Choroid plexus epithelial cell (primary cell): ENCODE measurements around the gene CITED2.

ENCODE experiments used
- DNase-seq: peaks from one replicate; pipeline ENCODE4 v3.0.0-alpha.2; 2010; ENCODE audit warnings: low read depth
- H3K4me3 ChIP-seq: 2 replicates; pipeline ENCODE4 v1.5.1; 2011; ENCODE audit warnings: low read depth, mild to moderate bottlenecking, control low read depth, low read length, moderate library complexity
- CTCF ChIP-seq: conservative IDR thresholded peaks from 2 replicates; pipeline ENCODE4 v1.5.1; 2011; ENCODE audit warnings: low read depth, mild to moderate bottlenecking, control low read depth, inconsistent platforms, low read length, moderate library complexity

Gene CITED2

GRCh38 chr6:139409026-139409425, 34.6 kb upstream of the CITED2 start:
- DNase-seq: peak; percentile 82
- no peak for TF ChIP-seq CTCF

DNA sequence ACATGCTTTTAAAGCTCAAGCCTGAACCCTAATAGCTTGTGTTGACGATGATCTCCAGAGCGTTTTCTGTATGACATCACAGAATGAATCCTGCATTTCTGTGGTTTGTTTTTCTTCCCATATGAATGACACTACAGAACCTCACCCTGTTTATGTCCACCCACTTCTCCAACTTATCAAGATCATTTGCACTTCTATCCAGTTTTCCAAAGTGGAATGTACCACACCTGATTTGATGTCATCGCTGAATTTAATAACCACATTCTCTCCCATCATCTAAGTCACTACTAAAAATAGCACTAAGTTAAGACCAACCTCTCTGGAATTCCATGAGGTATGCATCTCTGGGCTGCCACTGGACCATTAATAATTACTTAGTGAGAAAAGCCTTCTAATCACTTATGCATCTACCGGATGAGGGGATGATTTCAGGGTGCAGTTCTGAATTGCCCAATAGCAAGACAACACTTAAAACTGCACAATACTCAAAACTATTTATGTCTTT, 33.3 kb upstream of the CITED2 start:
- peak; percentile 93 for DNase-seq

More at GRCh38 chr6:139409026-139409425, 34.6 kb upstream of the CITED2 start:
- no peak overlapping the region for H3K4me3 ChIP-seq

GRCh38 chr6:139406577-139407343, 32.3 kb upstream of the CITED2 start:
- no peak overlapping the region for H3K4me3 ChIP-seq
- peak; percentile 23 for DNase-seq
- TF ChIP-seq CTCF: no peak

More for the DNA sequence above, 33.3 kb upstream of the CITED2 start:
- TF ChIP-seq CTCF: no peak
- H3K4me3 ChIP-seq: no peak overlapping the region

- no peak overlapping the region for H3K4me3 ChIP-seq
- DNase-seq: peak; percentile 95
- no peak for TF ChIP-seq CTCF
These were observed 28.5 kb upstream of the CITED2 start for GRCh38 chr6:139402876-139403386.

GRCh38 chr6:139398658-139399057, 24.2 kb upstream of the CITED2 start:
- DNase-seq: no peak
- no peak overlapping the region for H3K4me3 ChIP-seq
- no peak for TF ChIP-seq CTCF

DNA sequence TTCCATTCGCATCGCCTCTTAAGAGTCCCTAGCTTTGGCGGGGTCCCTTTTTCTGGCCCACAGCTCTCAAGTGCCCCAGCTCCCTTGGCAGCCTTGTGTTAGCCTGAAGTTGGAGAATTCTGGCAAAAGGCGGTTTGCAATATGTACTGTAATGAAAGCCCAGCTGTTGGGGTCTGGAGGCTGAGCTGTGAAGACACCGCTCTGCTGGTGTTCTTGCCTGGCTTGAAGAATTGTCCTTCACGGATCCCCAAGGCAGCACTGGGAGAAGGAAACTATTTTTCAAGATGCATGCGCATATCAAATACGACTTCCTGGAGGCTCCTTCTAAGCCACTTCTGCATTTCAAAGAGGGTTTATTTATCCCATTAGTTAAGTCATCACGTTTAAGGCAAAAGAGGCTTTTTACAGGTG, 21.4 kb upstream of the CITED2 start:
- no peak for TF ChIP-seq CTCF
- no peak for DNase-seq
- H3K4me3 ChIP-seq: no peak overlapping the region
